GM23338 (cell line): Measurements from ENCODE around the gene PDK3. TPM values are rescaled to one million over a fixed set of nuclear protein-coding genes. Genes with fewer than 3 reads are reported as not detected.

ENCODE experiments used
- ATAC-seq: fragments of 200-7000 bp; cut with Tn5 transposase; 3 replicates; pipeline ENCODE4 v1.9.1; 2020
- DNase-seq: peaks from one replicate; pipeline ENCODE4 v3.0.0-alpha.2; 2015; ENCODE audit warnings: low spot score
- H2AFZ ChIP-seq: fragments of 200-600 bp; sonication (generic); 2 replicates; pipeline ENCODE4 v1.8.0; 2016; ENCODE audit warnings: antibody characterized with exemption, mild to moderate bottlenecking, moderate library complexity
- H3F3A ChIP-seq: fragments of 200-600 bp; sonication (generic); replicated peaks from 2 replicates; pipeline ENCODE4 v1.8.0; 2017; ENCODE audit warnings: antibody characterized with exemption, mixed run types, low read depth
- H3K27ac ChIP-seq: fragments of 200-600 bp; sonication (generic); 2 replicates; pipeline ENCODE4 v1.6.1; 2016; ENCODE audit warnings: low read depth
- H3K27me3 ChIP-seq: fragments of 200-600 bp; sonication (generic); 2 replicates; pipeline ENCODE4 v1.8.0; 2016; ENCODE audit warnings: mild to moderate bottlenecking, mixed run types, moderate library complexity; ENCODE audit not compliant: insufficient read depth
- H3K36me3 ChIP-seq: fragments of 200-600 bp; sonication (generic); 2 replicates; pipeline ENCODE4 v1.8.0; 2016; ENCODE audit warnings: mild to moderate bottlenecking; ENCODE audit not compliant: insufficient read depth
- H3K4me1 ChIP-seq: fragments of 200-600 bp; sonication (generic); 2 replicates; pipeline ENCODE4 v1.8.0; 2016; ENCODE audit warnings: mild to moderate bottlenecking, moderate library complexity; ENCODE audit not compliant: insufficient read depth
- H3K4me2 ChIP-seq: fragments of 200-600 bp; sonication (generic); 2 replicates; pipeline ENCODE4 v1.7.1; 2017; ENCODE audit warnings: mixed run types
- H3K4me3 ChIP-seq: fragments of 200-600 bp; sonication (generic); 2 replicates; pipeline ENCODE4 v1.6.1; 2016; ENCODE audit warnings: mixed run types
- H3K79me2 ChIP-seq: fragments of 200-600 bp; sonication (generic); replicated peaks from 2 replicates; pipeline ENCODE4 v1.8.0; 2017; ENCODE audit warnings: mild to moderate bottlenecking; ENCODE audit not compliant: insufficient read depth
- H3K9me2 ChIP-seq: fragments of 200-600 bp; sonication (generic); 2 replicates; pipeline ENCODE4 v1.8.0; 2017; ENCODE audit not compliant: insufficient read depth
- H4K20me1 ChIP-seq: fragments of 200-600 bp; sonication (generic); replicated peaks from 2 replicates; pipeline ENCODE4 v1.8.0; 2017; ENCODE audit warnings: mild to moderate bottlenecking; ENCODE audit not compliant: insufficient read depth
- H3K27ac Mint-ChIP-seq: 2 replicates; pipeline ENCODE4 v1.8.0; 2020; ENCODE audit warnings: inconsistent platforms, mild to moderate bottlenecking, moderate library complexity, mixed read lengths
- H3K27me3 Mint-ChIP-seq: 3 replicates; pipeline ENCODE4 v1.8.0; 2022; ENCODE audit warnings: low read depth, mild to moderate bottlenecking, moderate library complexity, mixed read lengths, inconsistent platforms; ENCODE audit not compliant: insufficient read depth, poor library complexity
- H3K36me3 Mint-ChIP-seq: 3 replicates; pipeline ENCODE4 v1.8.0; 2021; ENCODE audit warnings: low read depth, mild to moderate bottlenecking, inconsistent platforms, moderate library complexity, mixed read lengths
- H3K4me1 Mint-ChIP-seq: 3 replicates; pipeline ENCODE4 v1.8.0; 2020; ENCODE audit warnings: mild to moderate bottlenecking, inconsistent platforms, mixed read lengths
- H3K4me3 Mint-ChIP-seq: 3 replicates; pipeline ENCODE4 v1.8.0; 2021; ENCODE audit warnings: moderate library complexity, mild to moderate bottlenecking, inconsistent platforms, mixed read lengths
- H3K9me3 Mint-ChIP-seq: 3 replicates; pipeline ENCODE4 v1.8.0; 2020; ENCODE audit warnings: moderate library complexity, mild to moderate bottlenecking, inconsistent platforms, mixed read lengths
- CREB1 ChIP-seq: fragments of 250-450 bp; sonication (Bioruptor Pico); IDR thresholded peaks from 2 replicates; pipeline ENCODE4 v1.5.0; 2020; ENCODE audit warnings: low read depth, mild to moderate bottlenecking, moderate library complexity
- CTCF ChIP-seq, 2 experiments: fragments of 200-600 bp in 1 of 2; sonication (generic) in 1 of 2; conservative IDR thresholded peaks; 2 replicates each; pipeline versions ENCODE4 v1.5.1 to v1.6.1; 2016 to 2017; ENCODE audit warnings: antibody characterized with exemption in 2 of 2, low read depth in 2 of 2, mild to moderate bottlenecking in 2 of 2, moderate library complexity in 1 of 2
- ETS1 ChIP-seq: IDR thresholded peaks from 2 replicates; pipeline ENCODE4 v1.6.1; 2016; ENCODE audit warnings: antibody characterized with exemption
- EZH2 ChIP-seq: fragments of 200-600 bp; sonication (generic); IDR thresholded peaks from one replicate; pipeline ENCODE4 v1.8.0; 2017; ENCODE audit warnings: antibody characterized with exemption, mild to moderate bottlenecking, low read depth; ENCODE audit not compliant: unreplicated experiment
- EZH2phosphoT487 ChIP-seq: fragments of 200-600 bp; sonication (generic); IDR thresholded peaks from one replicate; pipeline ENCODE4 v1.8.1; 2018; ENCODE audit warnings: antibody characterized with exemption; ENCODE audit not compliant: unreplicated experiment
- JUNB ChIP-seq: IDR thresholded peaks from one replicate; pipeline ENCODE4 v1.6.1; 2016; ENCODE audit warnings: antibody characterized with exemption; ENCODE audit not compliant: unreplicated experiment
- NANOG ChIP-seq: IDR thresholded peaks from 2 replicates; pipeline ENCODE4 v1.6.1; 2016; ENCODE audit warnings: antibody characterized with exemption, borderline replicate concordance
- POLR2AphosphoS5 ChIP-seq: IDR thresholded peaks from 2 replicates; pipeline ENCODE4 v1.6.1; 2016; ENCODE audit warnings: antibody characterized with exemption, low read depth
- REST ChIP-seq: IDR thresholded peaks from one replicate; pipeline ENCODE4 v1.6.1; 2018; ENCODE audit warnings: antibody characterized with exemption; ENCODE audit not compliant: unreplicated experiment
- STAT1 ChIP-seq: IDR thresholded peaks from one replicate; pipeline ENCODE4 v1.6.1; 2016; ENCODE audit warnings: antibody characterized with exemption; ENCODE audit not compliant: unreplicated experiment
- ZNF114 ChIP-seq: fragments of 250-450 bp; sonication (Bioruptor Pico); IDR thresholded peaks from 2 replicates; pipeline ENCODE4 v1.5.0; 2020; ENCODE audit warnings: mild to moderate bottlenecking, moderate library complexity
- ZNF331 ChIP-seq: fragments of 250-450 bp; sonication (Bioruptor Pico); IDR thresholded peaks from 2 replicates; pipeline ENCODE4 v1.5.0; 2020; ENCODE audit warnings: low read depth, mild to moderate bottlenecking, moderate library complexity
- ZNF462 ChIP-seq: fragments of 250-450 bp; sonication (Bioruptor Pico); IDR thresholded peaks from 2 replicates; pipeline ENCODE4 v1.5.0; 2020; ENCODE audit warnings: mild to moderate bottlenecking, moderate library complexity
- polyA plus RNA-seq: library from polyadenylated mRNA; unstranded; fragments of >200 nt; fragmentation: Nextera tagmentation; extraction: Ambion mirVana; gene quantifications from 2 replicates; pipeline ENCODE4 v1.2.1, GENCODE V29; 2016
- total RNA-seq: library from RNA; depleted of rRNA; stranded (reverse); fragments of >200 nt; shearing (Covaris generic); gene quantifications from 2 replicates; pipeline ENCODE4 v1.2.3, GENCODE V29; 2014

Gene PDK3
- total and polyA plus RNA-seq, 2 experiments from 2014 or later, result 35.7 to 51.2 TPM

GRCh38 chrX:24485323-24485722, 20.2 kb downstream of the PDK3 start:
- Histone ChIP-seq H3K4me2 (no peak overlapping the region), H3K4me3 (no peak overlapping the region), H3K27me3 (no peaks in the 10 kb centered on the region), H4K20me1 (no peaks in the 10 kb centered on the region), H3K36me3 (no peaks in the 10 kb centered on the region), H3K9me2 (no peaks in the 10 kb centered on the region), H3K27ac (no peak overlapping the region), H3K79me2 (peaks cover 14% of the 10 kb centered on the region), H3F3A (no peaks in the 10 kb centered on the region), H2AFZ (no peak overlapping the region), H3K4me1 (no peaks in the 10 kb centered on the region)
- no peaks in the 10 kb centered on the region for H3K9me3 Mint-ChIP-seq
- no peaks in the 10 kb centered on the region; the same call in 2 of the 3 replicates for H3K4me1 Mint-ChIP-seq
- no peak overlapping the region for H3K27ac Mint-ChIP-seq
- no peak overlapping the region for H3K4me3 Mint-ChIP-seq
- no peaks in the 10 kb centered on the region for H3K27me3 Mint-ChIP-seq
- DNase-seq (no peak), ATAC-seq (no peak)
- H3K36me3 Mint-ChIP-seq, result peaks cover 6% of the 10 kb centered on the region; the same call in 2 of the 3 replicates
- no peak for TF ChIP-seq REST
- no peak for TF ChIP-seq ZNF331 (CRISPR knock-in tag)
- TF ChIP-seq ETS1, result no peak
- no peak for TF ChIP-seq EZH2
- no peak for TF ChIP-seq ZNF114 (CRISPR knock-in tag)
- no peak for TF ChIP-seq CTCF (conservative IDR thresholded peaks at IDR 0.05; ENCODE audit: low read depth in 2 of 2)
- no peak for TF ChIP-seq EZH2phosphoT487
- TF ChIP-seq CREB1 (CRISPR knock-in tag), result no peak
- no peak for TF ChIP-seq STAT1
- TF ChIP-seq ZNF462, result no peak
- TF ChIP-seq JUNB, result no peak
- no peak for TF ChIP-seq POLR2AphosphoS5
- TF ChIP-seq NANOG, result no peak
